Nephron progenitor cell (in vitro differentiated cells): ENCODE measurements around the gene SIM1.

ENCODE experiments used
- DNase-seq: peaks from one replicate; pipeline ENCODE4 v3.0.0; 2021
- H3K27ac Mint-ChIP-seq: 2 replicates; pipeline ENCODE4 v1.8.0; 2021; ENCODE audit warnings: mild to moderate bottlenecking, moderate library complexity, mixed read lengths
- H3K27me3 Mint-ChIP-seq: 2 replicates; pipeline ENCODE4 v1.8.0; 2021; ENCODE audit warnings: mild to moderate bottlenecking, low read depth, mixed read lengths; ENCODE audit not compliant: poor library complexity
- H3K36me3 Mint-ChIP-seq: 2 replicates; pipeline ENCODE4 v1.8.0; 2021; ENCODE audit warnings: low read depth, mixed read lengths
- H3K4me1 Mint-ChIP-seq: 2 replicates; pipeline ENCODE4 v1.8.0; 2021; ENCODE audit warnings: mixed read lengths
- H3K4me3 Mint-ChIP-seq: 2 replicates; pipeline ENCODE4 v1.8.0; 2021; ENCODE audit warnings: mild to moderate bottlenecking, moderate library complexity, mixed read lengths
- H3K9me3 Mint-ChIP-seq: 2 replicates; pipeline ENCODE4 v1.8.0; 2021; ENCODE audit warnings: mild to moderate bottlenecking, moderate library complexity, mixed read lengths
- CTCF ChIP-seq: fragments of 200-600 bp; sonication (generic); IDR thresholded peaks from 2 replicates; pipeline ENCODE4 v1.5.0; 2021; ENCODE audit warnings: antibody characterized with exemption

SIM1 gene

DNA sequence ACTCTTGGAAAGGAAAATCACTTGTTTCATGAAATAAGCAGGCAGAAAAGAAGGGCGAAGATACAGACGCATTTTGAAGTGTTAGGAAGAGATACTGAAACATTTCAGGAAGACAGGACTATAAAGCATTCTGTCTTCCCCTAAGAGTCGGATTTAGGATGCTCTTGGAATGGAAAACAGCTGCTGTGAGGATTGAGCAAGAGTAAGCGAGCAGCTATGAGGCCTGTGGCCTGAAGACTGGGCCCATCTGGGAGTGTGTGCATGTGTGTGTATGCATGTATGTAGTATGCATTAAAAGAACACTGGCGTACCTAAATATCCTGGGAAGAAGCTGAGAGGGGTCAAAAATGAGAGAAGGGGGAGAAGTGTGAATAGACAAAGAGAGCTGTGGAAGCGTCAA lies 83.6 kb downstream of the SIM1 start:
- DNase-seq = no peak
- Mint-ChIP-seq H3K4me1 (peaks cover 3% of the 10 kb centered on the region), H3K4me3 (no peak overlapping the region), H3K27ac (no peak overlapping the region), H3K9me3 (no peaks in the 10 kb centered on the region), H3K36me3 (no peaks in the 10 kb centered on the region), H3K27me3 (no peaks in the 10 kb centered on the region)
- TF ChIP-seq CTCF = no peak

- Mint-ChIP-seq H3K27ac (no peak overlapping the region), H3K4me3 (no peak overlapping the region), H3K4me1 (peaks cover 6% of the 10 kb centered on the region), H3K27me3 (no peaks in the 10 kb centered on the region), H3K36me3 (no peaks in the 10 kb centered on the region), H3K9me3 (no peaks in the 10 kb centered on the region)
- no peak for DNase-seq
- TF ChIP-seq CTCF = no peak
Observed at GRCh38 chr6:100379386-100379785, 85.3 kb downstream of the SIM1 start.

GRCh38 chr6:100378576-100378975 lies 86.1 kb downstream of the SIM1 start:
- Mint-ChIP-seq H3K4me3 (no peak overlapping the region), H3K4me1 (peaks cover 6% of the 10 kb centered on the region), H3K27ac (no peak overlapping the region), H3K36me3 (no peaks in the 10 kb centered on the region), H3K27me3 (no peaks in the 10 kb centered on the region), H3K9me3 (no peaks in the 10 kb centered on the region)
- no peak for TF ChIP-seq CTCF
- DNase-seq = no peak

- no peaks in the 10 kb centered on the region for H3K36me3 Mint-ChIP-seq
- H3K27ac Mint-ChIP-seq = no peak overlapping the region
- TF ChIP-seq CTCF = no peak
- no peaks in the 10 kb centered on the region for H3K9me3 Mint-ChIP-seq
- H3K27me3 Mint-ChIP-seq = peaks cover 3% of the 10 kb centered on the region
- DNase-seq = no peak
- no peak overlapping the region for H3K4me3 Mint-ChIP-seq
- H3K4me1 Mint-ChIP-seq = peaks cover 20% of the 10 kb centered on the region
Observed at GRCh38 chr6:100376103-100376502, 88.6 kb downstream of the SIM1 start.

- DNase-seq = no peak
- peaks cover under 1% of the 10 kb centered on the region for H3K9me3 Mint-ChIP-seq
- H3K4me3 Mint-ChIP-seq = no peak overlapping the region
- no peaks in the 10 kb centered on the region for H3K36me3 Mint-ChIP-seq
- peaks cover 3% of the 10 kb centered on the region for H3K27me3 Mint-ChIP-seq
- H3K27ac Mint-ChIP-seq = no peak overlapping the region
- peaks cover 20% of the 10 kb centered on the region for H3K4me1 Mint-ChIP-seq
- TF ChIP-seq CTCF = no peak
Observed at GRCh38 chr6:100372326-100373091, 92.2 kb downstream of the SIM1 start.

- Mint-ChIP-seq H3K27ac (no peak overlapping the region), H3K27me3 (peaks cover 6% of the 10 kb centered on the region), H3K36me3 (no peaks in the 10 kb centered on the region), H3K9me3 (peaks cover 4% of the 10 kb centered on the region), H3K4me3 (no peak overlapping the region), H3K4me1 (peaks cover 20% of the 10 kb centered on the region)
- TF ChIP-seq CTCF = no peak
- no peak for DNase-seq
Observed at GRCh38 chr6:100371591-100371990, 93.1 kb downstream of the SIM1 start.
